Osteocyte (in vitro differentiated cells): ENCODE results near the gene HNRNPAB. TPM values are rescaled to one million over a fixed set of nuclear protein-coding genes. Genes with fewer than 3 reads are reported as not detected.
A peak's percentile ranks its signal among the peaks of the same experiment; 100 is the strongest.

ENCODE experiments used
- DNase-seq: peaks from one replicate; pipeline ENCODE4 v3.0.0; 2021; ENCODE audit warnings: mixed read lengths; ENCODE audit not compliant: unreplicated experiment; ENCODE audit errors: extremely low spot score
- H3K27ac Mint-ChIP-seq: one replicate; pipeline ENCODE4 v1.8.0; 2021; ENCODE audit warnings: mild to moderate bottlenecking, mixed read lengths; ENCODE audit not compliant: unreplicated experiment
- H3K27me3 Mint-ChIP-seq: one replicate; pipeline ENCODE4 v1.8.0; 2021; ENCODE audit warnings: mixed read lengths; ENCODE audit not compliant: unreplicated experiment
- H3K36me3 Mint-ChIP-seq: one replicate; pipeline ENCODE4 v1.8.0; 2021; ENCODE audit warnings: mixed read lengths; ENCODE audit not compliant: unreplicated experiment
- H3K4me1 Mint-ChIP-seq: one replicate; pipeline ENCODE4 v1.8.0; 2021; ENCODE audit warnings: mixed read lengths; ENCODE audit not compliant: unreplicated experiment
- H3K4me3 Mint-ChIP-seq: one replicate; pipeline ENCODE4 v1.8.0; 2021; ENCODE audit warnings: mild to moderate bottlenecking, moderate library complexity, mixed read lengths; ENCODE audit not compliant: unreplicated experiment
- H3K9me3 Mint-ChIP-seq: one replicate; pipeline ENCODE4 v1.8.0; 2021; ENCODE audit warnings: mixed read lengths; ENCODE audit not compliant: unreplicated experiment
- CTCF ChIP-seq: fragments of 200-600 bp; sonication (generic); IDR thresholded peaks from 2 replicates; pipeline ENCODE4 v1.5.0; 2021; ENCODE audit warnings: antibody characterized with exemption, mild to moderate bottlenecking, moderate library complexity
- total RNA-seq: library from RNA; stranded (reverse); gene quantifications from 2 replicates; pipeline ENCODE4 v1.2.1, GENCODE V29; 2021

The HNRNPAB gene
- total RNA-seq, 1 donor from 2014 or later = 131 TPM

GRCh38 chr5:178211095-178212048, 7.0 kb downstream of the HNRNPAB start:
- Mint-ChIP-seq H3K4me1 (peaks cover 15% of the 10 kb centered on the region), H3K9me3 (no peaks in the 10 kb centered on the region), H3K27ac (no peak overlapping the region), H3K27me3 (no peaks in the 10 kb centered on the region), H3K36me3 (peaks cover 49% of the 10 kb centered on the region), H3K4me3 (no peak overlapping the region)
- no peak for TF ChIP-seq CTCF
- DNase-seq = no peak

GRCh38 chr5:178212241-178213002, 8.1 kb downstream of the HNRNPAB start:
- no peak for DNase-seq
- peaks cover 44% of the 10 kb centered on the region for H3K36me3 Mint-ChIP-seq
- H3K4me1 Mint-ChIP-seq = peaks cover 6% of the 10 kb centered on the region
- H3K9me3 Mint-ChIP-seq = no peaks in the 10 kb centered on the region
- H3K27ac Mint-ChIP-seq = no peak overlapping the region
- TF ChIP-seq CTCF = no peak
- no peak overlapping the region for H3K4me3 Mint-ChIP-seq
- no peaks in the 10 kb centered on the region for H3K27me3 Mint-ChIP-seq

- no peaks in the 10 kb centered on the region for H3K27me3 Mint-ChIP-seq
- H3K9me3 Mint-ChIP-seq = no peaks in the 10 kb centered on the region
- H3K4me3 Mint-ChIP-seq = no peak overlapping the region
- H3K4me1 Mint-ChIP-seq = peaks cover 2% of the 10 kb centered on the region
- H3K36me3 Mint-ChIP-seq = peaks cover 39% of the 10 kb centered on the region
- DNase-seq = no peak
- H3K27ac Mint-ChIP-seq = no peak overlapping the region
- no peak for TF ChIP-seq CTCF
These were observed 8.7 kb downstream of the HNRNPAB start for GRCh38 chr5:178213003-178213461.

GRCh38 chr5:178213748-178214151, 9.4 kb downstream of the HNRNPAB start:
- no peaks in the 10 kb centered on the region for H3K9me3 Mint-ChIP-seq
- peaks cover 36% of the 10 kb centered on the region for H3K36me3 Mint-ChIP-seq
- DNase-seq = no peak
- peak overlapping the region; percentile 57 for H3K27ac Mint-ChIP-seq
- no peak overlapping the region for H3K4me3 Mint-ChIP-seq
- TF ChIP-seq CTCF = no peak
- H3K4me1 Mint-ChIP-seq = peaks cover 4% of the 10 kb centered on the region
- H3K27me3 Mint-ChIP-seq = no peaks in the 10 kb centered on the region
